ENCODE data around the gene ATP10A.

DNA sequence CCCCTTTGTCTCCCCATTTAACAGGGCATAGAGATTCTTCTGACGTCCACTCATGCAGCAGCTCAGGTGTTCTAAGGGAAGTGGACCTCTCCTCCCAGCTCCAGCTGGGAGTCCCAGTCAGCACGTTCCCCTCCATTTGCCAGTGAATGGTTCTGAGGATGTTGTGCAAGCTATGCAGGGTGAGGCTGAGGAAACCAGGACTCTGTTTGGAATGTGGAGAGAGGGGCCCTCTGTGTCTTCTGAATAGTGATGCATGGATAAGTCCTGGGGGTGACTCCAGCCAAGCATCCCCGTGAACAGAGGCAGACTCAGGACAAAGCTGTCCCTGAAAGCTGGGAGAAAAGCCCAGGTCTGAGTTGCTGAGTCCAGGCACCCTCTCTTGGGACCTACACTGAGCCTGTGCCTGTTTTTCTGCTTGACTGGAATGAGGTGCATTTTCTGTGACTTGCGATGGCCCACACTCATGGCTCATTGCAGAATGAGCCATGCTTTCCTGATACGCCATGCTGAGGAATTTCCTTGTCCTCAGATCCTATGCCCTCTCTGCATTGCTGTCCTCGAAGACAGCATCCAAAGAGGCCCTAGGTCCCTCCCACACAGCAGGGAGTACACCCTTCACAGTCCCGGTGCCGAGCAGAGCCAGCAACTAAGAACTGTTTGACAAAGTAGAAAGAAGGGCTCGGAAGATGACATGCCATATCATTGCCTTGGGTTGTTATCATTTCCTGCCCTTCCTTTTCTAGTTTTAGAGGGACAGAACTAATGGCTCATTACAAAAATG is 185.2 kb downstream of the ATP10A start:
- TF ChIP-seq, protein P1, sequence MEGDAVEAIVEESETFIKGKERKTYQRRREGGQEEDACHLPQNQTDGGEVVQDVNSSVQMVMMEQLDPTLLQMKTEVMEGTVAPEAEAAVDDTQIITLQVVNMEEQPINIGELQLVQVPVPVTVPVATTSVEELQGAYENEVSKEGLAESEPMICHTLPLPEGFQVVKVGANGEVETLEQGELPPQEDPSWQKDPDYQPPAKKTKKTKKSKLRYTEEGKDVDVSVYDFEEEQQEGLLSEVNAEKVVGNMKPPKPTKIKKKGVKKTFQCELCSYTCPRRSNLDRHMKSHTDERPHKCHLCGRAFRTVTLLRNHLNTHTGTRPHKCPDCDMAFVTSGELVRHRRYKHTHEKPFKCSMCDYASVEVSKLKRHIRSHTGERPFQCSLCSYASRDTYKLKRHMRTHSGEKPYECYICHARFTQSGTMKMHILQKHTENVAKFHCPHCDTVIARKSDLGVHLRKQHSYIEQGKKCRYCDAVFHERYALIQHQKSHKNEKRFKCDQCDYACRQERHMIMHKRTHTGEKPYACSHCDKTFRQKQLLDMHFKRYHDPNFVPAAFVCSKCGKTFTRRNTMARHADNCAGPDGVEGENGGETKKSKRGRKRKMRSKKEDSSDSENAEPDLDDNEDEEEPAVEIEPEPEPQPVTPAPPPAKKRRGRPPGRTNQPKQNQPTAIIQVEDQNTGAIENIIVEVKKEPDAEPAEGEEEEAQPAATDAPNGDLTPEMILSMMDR (conservative IDR thresholded peaks at IDR 0.05) = no peak
- no peak for TF ChIP-seq ZFX (IDR thresholded peaks at IDR 0.05)
